Peyer's patch (tissue), 4 donors: ENCODE results near the gene PRR35. TPM values are rescaled to one million over a fixed set of nuclear protein-coding genes. Genes with fewer than 3 reads are reported as not detected.

Experiments
- DNase-seq, 3 donors: peaks; one replicate each; pipeline ENCODE4 v3.0.0-alpha.2; 2017 to 2019
- H3K27ac ChIP-seq, 4 donors: fragments of 200-600 bp; sonication (generic); one replicate each; pipeline ENCODE4 v1.5.1; 2016 to 2019
- H3K27me3 ChIP-seq, 2 donors: fragments of 200-600 bp; sonication (generic); one replicate each; pipeline ENCODE4 v1.5.1; 2019
- H3K36me3 ChIP-seq, 3 donors: fragments of 200-600 bp; sonication (generic); one replicate each; pipeline ENCODE4 v1.5.1; 2016 to 2019
- H3K4me1 ChIP-seq, 4 donors: fragments of 200-600 bp; sonication (generic); one replicate each; pipeline ENCODE4 v1.5.1; 2016 to 2019
- H3K4me3 ChIP-seq, 4 donors: fragments of 200-600 bp; sonication (generic); 1 replicate in 3 of 4; 2 replicates in 1 of 4; pipeline ENCODE4 v1.5.1; 2016 to 2019; ENCODE audit warnings: mild to moderate bottlenecking in 1 of 4
- H3K9me3 ChIP-seq, 4 donors: fragments of 200-600 bp; sonication (generic); one replicate each; pipeline ENCODE4 v1.5.1; 2016 to 2019; ENCODE audit warnings: mild to moderate bottlenecking in 1 of 4
- CTCF ChIP-seq, 6 experiments: fragments of 450-650 bp in 4 of 6; fragments of 200-600 bp in 2 of 6; sonication (generic) in 1 of 6; IDR thresholded peaks; one replicate each; pipeline ENCODE4 v1.5.1; 2017 to 2019; ENCODE audit warnings: antibody characterized with exemption in 6 of 6, mild to moderate bottlenecking in 3 of 6, moderate library complexity in 1 of 6
- POLR2A ChIP-seq, 2 donors: fragments of 450-650 bp; IDR thresholded peaks; one replicate each; pipeline ENCODE4 v1.5.1; 2017; ENCODE audit warnings: antibody characterized with exemption in 2 of 2, mild to moderate bottlenecking in 2 of 2, moderate library complexity in 2 of 2
- total RNA-seq, 4 donors: library from RNA; depleted of rRNA; stranded (reverse); fragments of >200 nt; gene quantifications; one replicate each; pipeline ENCODE4 v1.1.0, GENCODE V29; 2016

The PRR35 gene
- total RNA-seq, 4 donors from 2014 or later: not detected

DNA sequence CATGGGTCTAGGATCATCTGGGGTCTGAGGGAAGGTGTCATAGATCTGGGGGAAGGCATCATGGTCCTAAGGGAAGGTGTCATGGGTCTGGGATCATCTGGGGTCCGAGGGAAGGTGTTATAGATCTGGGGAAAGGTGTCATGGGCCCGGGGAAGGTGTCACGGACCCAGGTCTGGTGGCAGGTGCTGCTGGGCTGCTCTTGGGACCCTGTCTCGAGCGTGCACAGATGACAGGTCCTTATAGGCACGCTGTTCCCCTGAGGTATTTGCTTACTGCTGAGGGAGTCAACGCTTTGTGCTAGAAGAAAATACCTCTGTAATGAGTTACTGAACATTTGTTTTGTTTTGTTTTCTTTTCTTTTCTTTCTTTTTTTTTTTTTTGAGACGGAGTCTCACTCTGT is 31.0 kb downstream of the PRR35 start:
- TF ChIP-seq POLR2A (IDR thresholded peaks at IDR 0.05): no peak
- no peak for TF ChIP-seq CTCF (IDR thresholded peaks at IDR 0.05)
- DNase-seq: no peak
- H3K27me3 ChIP-seq: no peaks in the 10 kb centered on the region
- H3K36me3 ChIP-seq: peaks cover 0 to under 1% (median 0%) of the 10 kb centered on the region in 3 donors
- no peaks in the 10 kb centered on the region for H3K9me3 ChIP-seq
- H3K4me1 ChIP-seq: peaks cover 12 to 57% (median 20%) of the 10 kb centered on the region in 4 donors
- H3K27ac ChIP-seq: peak overlapping the region in 2 of 4 donors; percentile 90 to 99
- H3K4me3 ChIP-seq: peak overlapping the region in 3 of 4 donors; percentile 92 to 94 (median 94)

- peaks cover 0 to 9% (median 0%) of the 10 kb centered on the region in 3 donors for H3K36me3 ChIP-seq
- H3K27ac ChIP-seq: peak overlapping the region in 3 of 4 donors; percentile 79 to 94 (median 93)
- peak overlapping the region in 2 of 4 donors; percentile 92 to 94 for H3K4me3 ChIP-seq
- no peaks in the 10 kb centered on the region for H3K9me3 ChIP-seq
- no peaks in the 10 kb centered on the region for H3K27me3 ChIP-seq
- no peak for DNase-seq
- H3K4me1 ChIP-seq: peaks cover 12 to 57% (median 20%) of the 10 kb centered on the region in 4 donors
- no peak for TF ChIP-seq POLR2A (IDR thresholded peaks at IDR 0.05)
- no peak for TF ChIP-seq CTCF (IDR thresholded peaks at IDR 0.05)
Observed at GRCh38 chr16:591892-592517, 31.8 kb downstream of the PRR35 start.

GRCh38 chr16:592518-593306 is 32.5 kb downstream of the PRR35 start:
- H3K4me1 ChIP-seq: peaks cover 12 to 50% (median 19%) of the 10 kb centered on the region in 4 donors
- H3K27ac ChIP-seq: peak overlapping the region in 3 of 4 donors; percentile 79 to 94 (median 93)
- H3K4me3 ChIP-seq: peak overlapping the region in 2 of 4 donors; percentile 92 to 94
- no peaks in the 10 kb centered on the region for H3K9me3 ChIP-seq
- peak in 2 of 3 donors; percentile 72 to 78 for DNase-seq
- H3K27me3 ChIP-seq: no peaks in the 10 kb centered on the region
- peaks cover 0 to 13% (median 0%) of the 10 kb centered on the region in 3 donors for H3K36me3 ChIP-seq
- no peak for TF ChIP-seq CTCF (IDR thresholded peaks at IDR 0.05)
- peak in 1 of 2 donors; percentile 32 for TF ChIP-seq POLR2A (IDR thresholded peaks at IDR 0.05)

DNA sequence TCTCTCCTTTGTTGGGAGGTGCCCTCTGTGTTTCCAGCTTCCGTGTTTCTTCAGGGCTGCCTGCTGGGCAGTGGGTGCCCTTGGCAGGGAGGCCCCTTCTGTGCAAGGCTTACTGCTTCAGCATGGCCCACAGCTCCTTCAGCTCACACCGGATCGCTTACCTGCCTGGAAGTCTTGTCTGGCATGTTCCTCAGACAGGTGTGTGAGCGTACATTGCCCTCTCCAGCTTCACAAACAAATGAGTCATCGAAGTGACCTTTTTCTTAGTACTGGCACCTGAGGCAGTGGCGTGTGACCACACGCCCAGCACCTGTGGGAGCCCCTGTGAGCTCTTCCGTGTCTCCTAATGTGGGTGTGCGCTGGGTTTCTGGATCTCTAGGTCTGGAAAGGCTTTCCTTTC is 33.2 kb downstream of the PRR35 start:
- peak in 2 of 3 donors; percentile 77 to 84 for DNase-seq
- Histone ChIP-seq H3K4me1 (peaks cover 11 to 45% (median 13%) of the 10 kb centered on the region in 4 donors), H3K27me3 (no peaks in the 10 kb centered on the region), H3K27ac (peak overlapping the region in 3 of 4 donors; percentile 79 to 94 (median 93)), H3K36me3 (peaks cover 0 to 13% (median 0%) of the 10 kb centered on the region in 3 donors), H3K9me3 (no peaks in the 10 kb centered on the region), H3K4me3 (peak overlapping the region in 2 of 4 donors; percentile 31 to 92)
- TF ChIP-seq POLR2A (IDR thresholded peaks at IDR 0.05): peak; percentile 35 to 67
- TF ChIP-seq CTCF (IDR thresholded peaks at IDR 0.05): no peak

- TF ChIP-seq POLR2A (IDR thresholded peaks at IDR 0.05): peak in 1 of 2 donors; percentile 0
- peak in 3 of 6 experiments; percentile 11 to 20 (median 14) for TF ChIP-seq CTCF (IDR thresholded peaks at IDR 0.05)
- Histone ChIP-seq H3K9me3 (no peaks in the 10 kb centered on the region), H3K27me3 (no peaks in the 10 kb centered on the region), H3K36me3 (peaks cover 0 to 16% (median 0%) of the 10 kb centered on the region in 3 donors), H3K4me1 (peaks cover 11 to 45% (median 12%) of the 10 kb centered on the region in 4 donors), H3K4me3 (peak overlapping the region in 2 of 4 donors; percentile 24 to 31), H3K27ac (peak overlapping the region in 3 of 4 donors; percentile 79 to 94 (median 93))
- no peak for DNase-seq
Observed at GRCh38 chr16:593807-594206, 33.6 kb downstream of the PRR35 start.
